DOHH2 (cell line): ENCODE data around the gene HCN2.

Source experiments
- EZH2phosphoT487 ChIP-seq: fragments of 200-600 bp; sonication (generic); IDR thresholded peaks from 2 replicates; pipeline ENCODE4 v1.6.1; 2017; ENCODE audit warnings: borderline replicate concordance, mild to moderate bottlenecking, antibody characterized with exemption, low read length, moderate library complexity, mixed read lengths
- TF ChIP-seq, protein P1 (sequence below): fragments of 200-600 bp; sonication (generic); IDR thresholded peaks from one replicate; pipeline ENCODE4 v1.5.1; 2014; ENCODE audit warnings: antibody characterized with exemption, mild to moderate bottlenecking, low read depth, low read length; ENCODE audit not compliant: poor library complexity, severe bottlenecking

DNA sequence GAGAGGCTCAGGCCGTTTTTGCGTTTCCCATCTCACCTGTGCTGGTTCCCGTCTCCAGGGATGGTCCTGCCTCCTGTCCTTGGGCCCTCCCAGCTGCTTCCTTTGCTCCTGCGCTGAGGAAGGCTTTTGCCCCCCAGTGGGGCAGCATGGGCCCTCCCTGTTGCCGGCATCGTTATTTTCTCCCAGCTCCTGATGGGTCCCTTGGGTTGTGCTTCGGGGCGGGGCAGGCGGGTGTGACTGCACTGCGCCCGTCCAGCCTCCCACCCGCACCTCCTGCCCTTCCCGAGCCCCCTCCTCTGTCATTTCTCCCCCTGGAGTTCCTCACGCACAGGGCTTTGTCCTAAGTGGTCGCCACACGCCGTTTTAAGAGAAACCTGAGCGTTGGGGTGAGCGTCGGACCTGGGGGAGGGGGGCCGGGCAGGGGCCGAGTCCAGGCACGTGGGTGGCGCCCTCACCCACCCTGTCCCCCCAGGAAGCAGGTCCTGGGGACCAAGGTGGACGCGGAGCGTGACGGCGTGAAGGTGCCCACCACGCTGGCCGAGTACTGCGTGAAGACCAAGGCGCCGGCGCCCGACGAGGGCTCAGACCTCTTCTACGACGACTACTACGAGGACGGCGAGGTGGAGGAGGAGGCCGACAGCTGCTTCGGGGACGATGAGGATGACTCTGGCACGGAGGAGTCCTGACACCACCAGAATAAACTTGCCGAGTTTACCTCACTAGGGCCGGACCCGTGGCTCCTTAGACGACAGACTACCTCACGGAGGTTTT lies 48.6 kb upstream of the HCN2 start:
- TF ChIP-seq, protein P1, sequence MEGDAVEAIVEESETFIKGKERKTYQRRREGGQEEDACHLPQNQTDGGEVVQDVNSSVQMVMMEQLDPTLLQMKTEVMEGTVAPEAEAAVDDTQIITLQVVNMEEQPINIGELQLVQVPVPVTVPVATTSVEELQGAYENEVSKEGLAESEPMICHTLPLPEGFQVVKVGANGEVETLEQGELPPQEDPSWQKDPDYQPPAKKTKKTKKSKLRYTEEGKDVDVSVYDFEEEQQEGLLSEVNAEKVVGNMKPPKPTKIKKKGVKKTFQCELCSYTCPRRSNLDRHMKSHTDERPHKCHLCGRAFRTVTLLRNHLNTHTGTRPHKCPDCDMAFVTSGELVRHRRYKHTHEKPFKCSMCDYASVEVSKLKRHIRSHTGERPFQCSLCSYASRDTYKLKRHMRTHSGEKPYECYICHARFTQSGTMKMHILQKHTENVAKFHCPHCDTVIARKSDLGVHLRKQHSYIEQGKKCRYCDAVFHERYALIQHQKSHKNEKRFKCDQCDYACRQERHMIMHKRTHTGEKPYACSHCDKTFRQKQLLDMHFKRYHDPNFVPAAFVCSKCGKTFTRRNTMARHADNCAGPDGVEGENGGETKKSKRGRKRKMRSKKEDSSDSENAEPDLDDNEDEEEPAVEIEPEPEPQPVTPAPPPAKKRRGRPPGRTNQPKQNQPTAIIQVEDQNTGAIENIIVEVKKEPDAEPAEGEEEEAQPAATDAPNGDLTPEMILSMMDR, result no peak
- TF ChIP-seq EZH2phosphoT487, result no peak
